ENCODE data around the gene B3GALT6.

B3GALT6 gene

GRCh38 chr1:1215881-1216605, 16.0 kb upstream of the B3GALT6 start:
- FAIRE-seq: no peak

GRCh38 chr1:1216770-1217620, 15.0 kb upstream of the B3GALT6 start:
- FAIRE-seq (no peak), DNase-seq (ENCODE audit: insufficient read length, low spot score) (no peak)
- no peak for TF ChIP-seq POLR2A (IDR thresholded peaks at IDR 0.05; ENCODE audit: low read depth, low read length)

More at GRCh38 chr1:1215881-1216605, 16.0 kb upstream of the B3GALT6 start:
- TF ChIP-seq POLR2A (IDR thresholded peaks at IDR 0.05; ENCODE audit: low read depth, low read length): no peak
- no peak for DNase-seq (ENCODE audit: insufficient read length, low spot score)

GRCh38 chr1:1217621-1218523, 14.2 kb upstream of the B3GALT6 start:
- DNase-seq (ENCODE audit: insufficient read length, low spot score) (peak; percentile 88), FAIRE-seq (no peak)
- no peak for TF ChIP-seq POLR2A (IDR thresholded peaks at IDR 0.05; ENCODE audit: low read depth, low read length)

- TF ChIP-seq POLR2A (IDR thresholded peaks at IDR 0.05; ENCODE audit: low read depth, low read length): no peak
- DNase-seq (ENCODE audit: insufficient read length, low spot score): no peak
- FAIRE-seq: no peak
These were observed 13.4 kb upstream of the B3GALT6 start for GRCh38 chr1:1218524-1219200.

GRCh38 chr1:1219341-1219740, 12.7 kb upstream of the B3GALT6 start:
- no peak for FAIRE-seq
- DNase-seq (ENCODE audit: insufficient read length, low spot score): no peak
- no peak for TF ChIP-seq POLR2A (IDR thresholded peaks at IDR 0.05; ENCODE audit: low read depth, low read length)

- no peak for FAIRE-seq
- no peak for DNase-seq (ENCODE audit: insufficient read length, low spot score)
- no peak for TF ChIP-seq POLR2A (IDR thresholded peaks at IDR 0.05; ENCODE audit: low read depth, low read length)
These were observed 11.8 kb upstream of the B3GALT6 start for GRCh38 chr1:1220197-1220596.

- no peak for TF ChIP-seq POLR2A (IDR thresholded peaks at IDR 0.05; ENCODE audit: low read depth, low read length)
- FAIRE-seq: no peak
- no peak for DNase-seq (ENCODE audit: insufficient read length, low spot score)
These were observed 10.0 kb upstream of the B3GALT6 start for GRCh38 chr1:1221887-1222574.

GRCh38 chr1:1222575-1223225, 9.3 kb upstream of the B3GALT6 start:
- no peak for FAIRE-seq
- no peak for TF ChIP-seq POLR2A (IDR thresholded peaks at IDR 0.05; ENCODE audit: low read depth, low read length)
- no peak for DNase-seq (ENCODE audit: insufficient read length, low spot score)

GRCh38 chr1:1223321-1223720, 8.7 kb upstream of the B3GALT6 start:
- FAIRE-seq (no peak), DNase-seq (ENCODE audit: insufficient read length, low spot score) (no peak)
- no peak for TF ChIP-seq POLR2A (IDR thresholded peaks at IDR 0.05; ENCODE audit: low read depth, low read length)

- TF ChIP-seq POLR2A (IDR thresholded peaks at IDR 0.05; ENCODE audit: low read depth, low read length): no peak
- FAIRE-seq: no peak
- DNase-seq (ENCODE audit: insufficient read length, low spot score): no peak
These were observed 8.1 kb upstream of the B3GALT6 start for GRCh38 chr1:1223891-1224290.

- no peak for TF ChIP-seq POLR2A (IDR thresholded peaks at IDR 0.05; ENCODE audit: low read depth, low read length)
- FAIRE-seq: no peak
- DNase-seq (ENCODE audit: insufficient read length, low spot score): no peak
These were observed 6.7 kb upstream of the B3GALT6 start for GRCh38 chr1:1225238-1225845.

GRCh38 chr1:1225913-1226312, 6.1 kb upstream of the B3GALT6 start:
- FAIRE-seq (no peak), DNase-seq (ENCODE audit: insufficient read length, low spot score) (no peak)
- TF ChIP-seq POLR2A (IDR thresholded peaks at IDR 0.05; ENCODE audit: low read depth, low read length): no peak
